ENCODE results near the gene ACTL6A.

The ACTL6A gene

GRCh38 chr3:179624451-179624850 lies 61.7 kb downstream of the ACTL6A start:
- H3K36me3 ChIP-seq (ENCODE audit: control insufficient read depth, low read length), result peaks cover 42% of the 10 kb centered on the region

GRCh38 chr3:179630753-179631451 lies 68.2 kb downstream of the ACTL6A start:
- Histone ChIP-seq H3K4me2 (ENCODE audit: low read length) (no peak overlapping the region), H3K36me3 (ENCODE audit: control insufficient read depth, low read length) (no peaks in the 10 kb centered on the region), H4K20me1 (ENCODE audit: control insufficient read depth, insufficient read depth, low read depth, low read length) (no peaks in the 10 kb centered on the region), H3K9me3 (ENCODE audit: control insufficient read depth, insufficient read depth, low read length) (no peaks in the 10 kb centered on the region), H3K4me1 (ENCODE audit: control insufficient read depth, low read length) (peaks cover 4% of the 10 kb centered on the region; the same call in 1 of the 2 replicates), H3K9me2 (replicated peaks; ENCODE audit: control insufficient read depth, low read length) (no peaks in the 10 kb centered on the region), H3K79me2 (ENCODE audit: control insufficient read depth, low read length) (no peaks in the 10 kb centered on the region), H3K27me3 (ENCODE audit: control insufficient read depth, low read length) (no peaks in the 10 kb centered on the region), H3F3A (ENCODE audit: control insufficient read depth, insufficient read depth) (no peaks in the 10 kb centered on the region), H3K27ac (ENCODE audit: low read depth, low read length) (no peak overlapping the region), H3K4me3 (ENCODE audit: low read length) (no peak overlapping the region)
- TF ChIP-seq EZH2phosphoT487 (IDR thresholded peaks at IDR 0.05; ENCODE audit: borderline replicate concordance, low read length) (no peak), CTCF (IDR thresholded peaks at IDR 0.05; ENCODE audit: low read depth, low read length, poor library complexity, severe bottlenecking) (no peak)

More at GRCh38 chr3:179624451-179624850, 61.7 kb downstream of the ACTL6A start:
- Histone ChIP-seq H3K4me3 (ENCODE audit: low read length) (no peak overlapping the region), H3K9me3 (ENCODE audit: control insufficient read depth, insufficient read depth, low read length) (no peaks in the 10 kb centered on the region), H3K4me1 (ENCODE audit: control insufficient read depth, low read length) (no peaks in the 10 kb centered on the region), H4K20me1 (ENCODE audit: control insufficient read depth, insufficient read depth, low read depth, low read length) (no peaks in the 10 kb centered on the region), H3K27me3 (ENCODE audit: control insufficient read depth, low read length) (no peaks in the 10 kb centered on the region), H3K4me2 (ENCODE audit: low read length) (no peak overlapping the region), H3K27ac (ENCODE audit: low read depth, low read length) (no peak overlapping the region), H3F3A (ENCODE audit: control insufficient read depth, insufficient read depth) (peaks cover 4% of the 10 kb centered on the region; the same call in 1 of the 2 replicates), H3K79me2 (ENCODE audit: control insufficient read depth, low read length) (no peaks in the 10 kb centered on the region; the same call in 1 of the 2 replicates), H3K9me2 (replicated peaks; ENCODE audit: control insufficient read depth, low read length) (no peaks in the 10 kb centered on the region)
- TF ChIP-seq CTCF (IDR thresholded peaks at IDR 0.05; ENCODE audit: low read depth, low read length, poor library complexity, severe bottlenecking), result no peak
- no peak for TF ChIP-seq EZH2phosphoT487 (IDR thresholded peaks at IDR 0.05; ENCODE audit: borderline replicate concordance, low read length)
